ENCODE measurements around the gene OXT. TPM values are rescaled to one million over a fixed set of nuclear protein-coding genes. Genes with fewer than 3 reads are reported as not detected.
"Not testable (repeated sequence)": the region's sequence is repeated elsewhere in the genome, so short reads cannot be mapped to it uniquely, and the experiment has no call there.

Gene OXT
- polyA plus RNA-seq, 1 donor: 5.2 TPM

DNA sequence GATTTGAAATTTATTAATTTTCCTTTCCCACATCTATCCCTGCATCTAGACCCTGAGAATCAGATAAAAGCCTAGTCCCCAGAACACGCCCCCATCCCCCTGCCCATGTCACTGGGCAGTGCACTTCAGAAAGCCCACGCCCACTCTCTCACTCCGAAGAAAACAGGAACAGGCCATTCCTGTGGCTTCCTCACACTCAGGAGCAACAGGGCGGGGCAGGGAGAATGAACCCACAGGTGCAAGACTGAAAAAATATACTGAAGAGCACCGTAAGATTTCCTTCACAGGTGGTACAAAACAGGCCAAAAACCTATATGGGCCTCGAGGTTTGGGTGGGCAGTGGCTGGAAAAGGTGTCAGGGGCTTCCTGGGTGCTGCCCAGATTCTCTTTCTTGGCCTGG is 3.4 kb downstream of the OXT start:
- Histone ChIP-seq H3K27ac (ENCODE audit: low read length) (no peak overlapping the region), H3K4me1 (ENCODE audit: control insufficient read depth, insufficient read depth, low read length) (peaks cover 15% of the 10 kb centered on the region), H3K9me3 (ENCODE audit: control insufficient read depth, low read depth, low read length) (peaks cover 5% of the 10 kb centered on the region), H3K27me3 (ENCODE audit: control insufficient read depth, insufficient read depth, low read length) (peaks cover 15% of the 10 kb centered on the region), H3K36me3 (ENCODE audit: control insufficient read depth, insufficient read depth, low read length) (no peaks in the 10 kb centered on the region), H3K4me3 (ENCODE audit: low read length) (no peak overlapping the region)
- WGBS (ENCODE audit: insufficient coverage, low lambda C conversion rate): no CpG with 5 or more reads among the region's 6 CpGs
- DNase-seq: peak in 1 of 2 donors; percentile 19

DNA sequence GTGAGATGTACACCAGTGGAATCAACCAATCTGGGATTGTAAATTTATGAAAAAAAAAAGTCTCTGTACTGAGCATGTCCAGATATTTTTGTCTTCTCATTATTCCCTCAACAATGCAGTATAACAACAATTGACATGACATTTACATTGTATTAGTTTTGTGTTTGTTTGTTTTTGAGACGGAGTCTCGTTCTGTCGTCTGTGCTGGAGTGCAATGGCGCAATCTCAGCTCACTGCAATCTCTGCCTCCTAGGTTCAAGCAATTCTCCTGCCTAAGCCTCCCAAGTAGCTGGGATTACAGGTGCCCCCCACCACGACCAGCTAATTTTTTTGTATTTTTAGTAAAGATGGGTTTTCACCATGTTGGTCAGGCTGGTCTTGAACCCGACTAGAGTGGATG is 3.9 kb downstream of the OXT start:
- H3K36me3 ChIP-seq (ENCODE audit: control insufficient read depth, insufficient read depth, low read length); H3K4me3 ChIP-seq (ENCODE audit: low read length); H3K27ac ChIP-seq (ENCODE audit: low read length); DNase-seq; H3K9me3 ChIP-seq (ENCODE audit: control insufficient read depth, low read depth, low read length): not testable (repeated sequence)
- WGBS (ENCODE audit: insufficient coverage, low lambda C conversion rate): no CpG with 5 or more reads among the region's 6 CpGs
- Histone ChIP-seq H3K27me3 (ENCODE audit: control insufficient read depth, insufficient read depth, low read length) (peaks cover 19% of the 10 kb centered on the region), H3K4me1 (ENCODE audit: control insufficient read depth, insufficient read depth, low read length) (peaks cover 15% of the 10 kb centered on the region)

GRCh38 chr20:3077618-3078134 is 6.3 kb downstream of the OXT start:
- Histone ChIP-seq H3K36me3 (ENCODE audit: control insufficient read depth, insufficient read depth, low read length) (no peaks in the 10 kb centered on the region), H3K4me1 (ENCODE audit: control insufficient read depth, insufficient read depth, low read length) (peaks cover 8% of the 10 kb centered on the region), H3K27ac (ENCODE audit: low read length) (no peak overlapping the region), H3K27me3 (ENCODE audit: control insufficient read depth, insufficient read depth, low read length) (peaks cover 27% of the 10 kb centered on the region), H3K4me3 (ENCODE audit: low read length) (no peak overlapping the region), H3K9me3 (ENCODE audit: control insufficient read depth, low read depth, low read length) (peaks cover 2% of the 10 kb centered on the region)
- no CpG with 5 or more reads among the region's 4 CpGs for WGBS (ENCODE audit: insufficient coverage, low lambda C conversion rate)
- no peak for DNase-seq

GRCh38 chr20:3080939-3081388 is 9.5 kb downstream of the OXT start:
- Histone ChIP-seq H3K9me3 (ENCODE audit: control insufficient read depth, low read depth, low read length) (peaks cover 2% of the 10 kb centered on the region), H3K36me3 (ENCODE audit: control insufficient read depth, insufficient read depth, low read length) (no peaks in the 10 kb centered on the region), H3K4me3 (ENCODE audit: low read length) (no peak overlapping the region), H3K27ac (ENCODE audit: low read length) (no peak overlapping the region), H3K4me1 (ENCODE audit: control insufficient read depth, insufficient read depth, low read length) (peaks cover 4% of the 10 kb centered on the region), H3K27me3 (ENCODE audit: control insufficient read depth, insufficient read depth, low read length) (peaks cover 36% of the 10 kb centered on the region)
- no CpG with 5 or more reads among the region's 6 CpGs for WGBS (ENCODE audit: insufficient coverage, low lambda C conversion rate)
- no peak for DNase-seq

DNA sequence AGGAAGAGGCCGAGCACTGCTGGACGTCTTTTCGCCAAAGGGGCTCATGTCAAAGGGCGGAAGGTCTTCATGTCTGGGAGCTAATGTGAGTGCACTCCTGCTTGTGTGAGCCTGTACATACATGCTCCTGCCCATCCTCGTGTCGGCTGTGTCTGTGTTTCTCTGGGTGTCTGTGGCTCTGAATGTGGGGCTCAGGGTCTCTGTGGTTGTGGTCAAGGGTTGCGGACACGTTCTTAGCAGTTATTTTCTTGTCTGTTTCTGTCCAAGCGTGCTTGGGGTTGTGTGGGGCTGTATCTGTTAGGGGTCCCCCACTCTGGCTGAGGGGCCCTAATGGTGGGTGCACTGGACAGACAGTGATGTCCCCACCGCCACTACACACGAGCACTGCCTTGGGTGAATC is 10.2 kb downstream of the OXT start:
- no CpG with 5 or more reads among the region's 11 CpGs for WGBS (ENCODE audit: insufficient coverage, low lambda C conversion rate)
- no peak for DNase-seq
- H3K4me1 ChIP-seq (ENCODE audit: control insufficient read depth, insufficient read depth, low read length): peaks cover 4% of the 10 kb centered on the region
- peaks cover 2% of the 10 kb centered on the region for H3K9me3 ChIP-seq (ENCODE audit: control insufficient read depth, low read depth, low read length)
- peaks cover 36% of the 10 kb centered on the region for H3K27me3 ChIP-seq (ENCODE audit: control insufficient read depth, insufficient read depth, low read length)
- H3K27ac ChIP-seq (ENCODE audit: low read length): no peak overlapping the region
- no peaks in the 10 kb centered on the region for H3K36me3 ChIP-seq (ENCODE audit: control insufficient read depth, insufficient read depth, low read length)
- H3K4me3 ChIP-seq (ENCODE audit: low read length): no peak overlapping the region

GRCh38 chr20:3082306-3082951 is 11.0 kb downstream of the OXT start:
- DNase-seq: peak in 1 of 2 donors; percentile 28
- H3K9me3 ChIP-seq (ENCODE audit: control insufficient read depth, low read depth, low read length): peaks cover 2% of the 10 kb centered on the region
- no peak overlapping the region for H3K4me3 ChIP-seq (ENCODE audit: low read length)
- peaks cover 4% of the 10 kb centered on the region for H3K4me1 ChIP-seq (ENCODE audit: control insufficient read depth, insufficient read depth, low read length)
- no peak overlapping the region for H3K27ac ChIP-seq (ENCODE audit: low read length)
- no CpG with 5 or more reads among the region's 71 CpGs for WGBS (ENCODE audit: insufficient coverage, low lambda C conversion rate)
- peaks cover 36% of the 10 kb centered on the region for H3K27me3 ChIP-seq (ENCODE audit: control insufficient read depth, insufficient read depth, low read length)
- H3K36me3 ChIP-seq (ENCODE audit: control insufficient read depth, insufficient read depth, low read length): no peaks in the 10 kb centered on the region

DNA sequence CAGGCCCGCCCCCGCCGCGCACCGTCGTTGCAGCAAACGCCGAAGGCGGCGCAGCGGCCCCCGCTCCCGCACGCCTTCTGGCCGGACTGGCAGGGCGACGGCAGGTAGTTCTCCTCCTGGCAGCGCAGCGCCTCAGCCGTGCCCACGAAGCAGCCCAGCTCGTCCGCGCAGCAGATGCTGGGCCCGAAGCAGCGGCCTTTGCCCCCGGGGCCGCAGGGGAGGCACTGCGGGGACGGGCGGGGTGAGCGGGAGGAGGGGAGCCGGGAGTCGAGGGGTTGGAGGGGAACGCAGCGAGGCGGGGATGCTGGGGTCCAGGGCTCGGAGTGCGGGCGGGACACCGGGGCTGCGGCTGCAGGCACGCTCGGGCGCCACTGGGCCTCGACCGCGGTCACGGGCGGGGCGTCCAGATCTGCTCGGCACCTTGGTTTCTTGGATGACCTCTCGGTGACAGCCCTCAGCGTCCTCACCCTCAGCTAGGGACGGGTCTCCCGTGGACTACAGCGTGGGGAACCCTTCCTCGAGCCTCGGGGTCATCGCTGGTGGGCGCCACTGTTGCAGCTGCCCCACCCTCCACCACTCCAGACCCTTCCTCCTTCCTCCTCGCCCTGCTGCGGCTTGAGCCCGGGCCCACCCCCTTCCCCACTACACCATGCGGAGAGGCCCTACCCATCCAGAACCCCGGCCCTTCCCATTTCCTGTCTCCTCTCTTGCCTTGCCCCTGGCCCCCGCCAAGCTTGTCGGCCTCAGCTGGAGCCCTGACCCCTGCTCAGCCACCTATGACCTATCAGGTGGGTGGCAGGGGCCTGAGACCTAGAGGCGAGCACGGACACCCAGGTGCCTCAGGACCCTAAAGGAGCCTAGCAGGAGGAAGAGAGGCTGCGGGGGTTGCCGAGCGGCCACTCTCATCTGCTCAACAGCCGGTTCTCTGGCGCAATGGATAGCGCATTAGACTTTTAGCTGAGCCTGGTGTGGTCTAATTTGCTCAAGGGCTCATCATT is 11.8 kb downstream of the OXT start:
- peak in 1 of 2 donors; percentile 33 for DNase-seq
- H3K27ac ChIP-seq (ENCODE audit: low read length): no peak overlapping the region
- H3K27me3 ChIP-seq (ENCODE audit: control insufficient read depth, insufficient read depth, low read length): peaks cover 36% of the 10 kb centered on the region
- H3K9me3 ChIP-seq (ENCODE audit: control insufficient read depth, low read depth, low read length): peaks cover 2% of the 10 kb centered on the region
- H3K36me3 ChIP-seq (ENCODE audit: control insufficient read depth, insufficient read depth, low read length): no peaks in the 10 kb centered on the region
- H3K4me3 ChIP-seq (ENCODE audit: low read length): no peak overlapping the region
- H3K4me1 ChIP-seq (ENCODE audit: control insufficient read depth, insufficient read depth, low read length): peaks cover 4% of the 10 kb centered on the region
- WGBS (ENCODE audit: insufficient coverage, low lambda C conversion rate): 83% methylated on average over 1 of the region's 76 CpGs

GRCh38 chr20:3084283-3084985 is 13.0 kb downstream of the OXT start, which contains the start of gene AVP:
Gene AVP, minus strand, starts transcription at chr20:3084724. Its CDS starts 50 bp downstream, at chr20:3084674.
- Histone ChIP-seq H3K4me3 (ENCODE audit: low read length) (no peak within 1 kb of the TSS), H3K27ac (ENCODE audit: low read length) (no peak within 1 kb of the TSS), H3K36me3 (ENCODE audit: control insufficient read depth, insufficient read depth, low read length) (no peaks in the 10 kb centered on the region), H3K27me3 (ENCODE audit: control insufficient read depth, insufficient read depth, low read length) (peaks cover 36% of the 10 kb centered on the region), H3K9me3 (ENCODE audit: control insufficient read depth, low read depth, low read length) (peaks cover 2% of the 10 kb centered on the region), H3K4me1 (ENCODE audit: control insufficient read depth, insufficient read depth, low read length) (peaks cover 4% of the 10 kb centered on the region)
- DNase-seq: no peak
- WGBS (ENCODE audit: insufficient coverage, low lambda C conversion rate): 100% methylated on average over 2 of the region's 28 CpGs

- Histone ChIP-seq H3K4me1 (ENCODE audit: control insufficient read depth, insufficient read depth, low read length) (peaks cover 4% of the 10 kb centered on the region), H3K36me3 (ENCODE audit: control insufficient read depth, insufficient read depth, low read length) (no peaks in the 10 kb centered on the region), H3K27me3 (ENCODE audit: control insufficient read depth, insufficient read depth, low read length) (peaks cover 39% of the 10 kb centered on the region), H3K4me3 (ENCODE audit: low read length) (no peak overlapping the region), H3K9me3 (ENCODE audit: control insufficient read depth, low read depth, low read length) (peaks cover 2% of the 10 kb centered on the region), H3K27ac (ENCODE audit: low read length) (no peak overlapping the region)
- WGBS (ENCODE audit: insufficient coverage, low lambda C conversion rate): no CpG with 5 or more reads among the region's 7 CpGs
- DNase-seq: no peak
Measured at GRCh38 chr20:3084986-3085360, 13.6 kb downstream of the OXT start.

DNA sequence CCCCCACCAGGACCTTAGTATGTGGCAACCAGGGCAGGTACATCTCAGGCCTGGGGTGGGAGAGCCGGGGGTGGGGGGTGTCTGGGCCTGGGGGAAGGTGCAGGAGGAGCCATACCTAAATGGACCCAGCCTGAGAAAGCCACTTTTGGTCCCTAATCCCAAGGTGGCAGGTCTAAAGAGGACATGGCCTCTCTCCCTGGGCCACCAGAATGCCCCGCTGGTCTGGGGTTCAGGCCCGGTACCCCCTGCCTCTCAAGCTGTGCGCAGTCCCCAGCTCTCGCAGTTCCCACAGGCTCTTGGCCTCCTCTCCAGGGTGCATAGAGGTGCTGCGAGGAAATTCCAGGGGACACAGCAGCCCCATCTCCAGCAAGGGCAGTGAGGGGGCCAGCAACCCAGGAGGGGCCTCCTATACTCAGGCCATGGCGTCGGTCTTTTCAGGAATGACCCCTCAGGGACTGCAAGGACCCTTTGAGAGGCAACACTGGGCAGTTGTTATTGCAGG is 14.2 kb downstream of the OXT start:
- WGBS (ENCODE audit: insufficient coverage, low lambda C conversion rate): no CpG with 5 or more reads among the region's 8 CpGs
- peaks cover 2% of the 10 kb centered on the region for H3K9me3 ChIP-seq (ENCODE audit: control insufficient read depth, low read depth, low read length)
- H3K4me3 ChIP-seq (ENCODE audit: low read length): no peak overlapping the region
- H3K27ac ChIP-seq (ENCODE audit: low read length): no peak overlapping the region
- no peak for DNase-seq
- peaks cover 4% of the 10 kb centered on the region for H3K4me1 ChIP-seq (ENCODE audit: control insufficient read depth, insufficient read depth, low read length)
- H3K36me3 ChIP-seq (ENCODE audit: control insufficient read depth, insufficient read depth, low read length): no peaks in the 10 kb centered on the region
- H3K27me3 ChIP-seq (ENCODE audit: control insufficient read depth, insufficient read depth, low read length): peaks cover 39% of the 10 kb centered on the region
